Activated CD8-positive, alpha-beta memory T cell treated with anti-CD3 and anti-CD28 coated beads, Interleukin-2, amount 50 U/mL, for 24 hours (primary cell): ENCODE measurements around the gene MALRD1.

Experiments
- DNase-seq: peaks from one replicate; pipeline ENCODE4 v3.0.0-alpha.2; 2020; ENCODE audit errors: extremely low read depth

MALRD1 gene

DNA sequence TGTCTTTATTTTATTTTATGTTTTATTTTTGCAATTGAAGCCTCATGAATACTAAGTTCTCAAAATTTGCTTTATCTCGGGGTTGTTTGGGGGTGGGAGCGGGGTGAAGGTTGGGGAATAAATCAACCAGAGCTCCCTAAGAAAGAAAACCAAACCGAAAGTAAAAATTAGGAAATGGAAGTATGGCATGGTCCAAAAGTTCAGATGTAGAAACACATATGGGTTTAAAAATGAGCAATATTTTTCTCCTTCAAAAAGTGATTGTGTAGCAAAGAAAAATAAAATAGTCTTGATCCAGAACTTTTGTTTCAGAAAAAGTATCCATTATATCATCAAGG lies 590.3 kb downstream of the MALRD1 start:
- DNase-seq = no peak

DNA sequence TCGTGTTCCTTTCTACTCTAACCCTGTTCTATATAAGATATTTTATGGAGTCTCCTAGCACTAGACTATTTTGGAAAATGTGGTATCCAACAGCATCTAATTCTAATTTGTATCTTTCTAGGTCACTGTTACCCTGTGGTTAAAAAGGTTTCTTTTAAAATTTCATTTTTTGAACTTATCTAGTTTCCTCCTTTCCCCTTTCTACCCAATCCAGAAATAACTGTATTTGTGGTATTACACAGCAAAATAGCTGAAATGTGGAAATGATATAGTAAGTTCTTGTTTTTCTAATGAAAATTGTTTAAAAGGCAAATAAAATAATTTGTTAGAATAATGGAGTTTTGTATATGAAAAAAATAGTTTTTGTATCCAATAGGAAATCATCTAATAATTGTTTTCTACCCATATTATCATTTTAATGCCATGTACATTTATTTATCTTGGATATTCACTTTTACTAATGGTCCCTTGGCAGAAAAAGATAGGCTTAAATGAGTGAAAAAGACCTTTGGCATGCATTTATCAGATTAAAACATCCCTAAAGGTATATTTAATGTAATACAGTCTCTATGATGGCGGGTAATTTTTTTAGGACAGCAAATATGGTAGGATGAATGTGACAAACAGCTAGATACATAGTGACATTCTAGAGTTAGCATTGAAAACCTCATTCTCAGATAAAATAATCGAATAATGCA lies 592.1 kb downstream of the MALRD1 start:
- DNase-seq = no peak

DNA sequence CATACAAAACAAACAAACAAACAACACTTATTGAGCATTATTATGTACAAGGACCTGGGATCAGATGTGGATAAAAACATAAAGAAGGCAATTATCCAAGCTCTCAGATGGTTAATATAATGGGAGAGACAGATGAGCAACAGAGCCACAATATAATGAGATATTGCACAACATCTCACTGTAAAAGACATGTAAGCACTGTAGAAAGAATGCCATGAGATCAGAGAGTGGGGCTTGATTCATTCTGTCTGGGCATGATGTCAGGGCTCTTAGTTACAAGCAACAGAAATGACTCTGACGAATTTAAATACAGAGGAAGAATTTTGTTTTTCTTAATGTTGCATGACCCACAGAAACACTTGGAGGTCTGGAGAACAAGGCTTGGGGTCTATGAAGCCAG lies 602.9 kb downstream of the MALRD1 start:
- no peak for DNase-seq

DNA sequence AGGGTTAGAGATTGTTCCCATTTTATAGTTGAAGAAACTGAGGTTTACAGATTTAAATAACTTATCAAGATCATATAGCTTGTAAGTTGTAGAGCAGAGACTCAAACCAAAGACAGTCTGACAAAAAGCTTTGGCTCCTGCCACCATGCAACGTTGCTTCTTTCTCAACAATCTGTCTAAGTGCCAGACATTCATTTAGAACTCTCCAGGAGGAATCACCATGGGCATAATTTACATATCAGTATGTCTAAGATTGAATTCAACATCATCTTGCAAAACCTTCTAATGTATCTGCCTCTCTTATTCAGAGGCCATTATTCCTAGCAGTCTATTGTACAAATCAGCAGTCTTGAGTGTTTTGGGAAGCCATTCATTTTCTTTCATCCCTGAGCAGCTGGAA lies 604.1 kb downstream of the MALRD1 start:
- no peak for DNase-seq

DNA sequence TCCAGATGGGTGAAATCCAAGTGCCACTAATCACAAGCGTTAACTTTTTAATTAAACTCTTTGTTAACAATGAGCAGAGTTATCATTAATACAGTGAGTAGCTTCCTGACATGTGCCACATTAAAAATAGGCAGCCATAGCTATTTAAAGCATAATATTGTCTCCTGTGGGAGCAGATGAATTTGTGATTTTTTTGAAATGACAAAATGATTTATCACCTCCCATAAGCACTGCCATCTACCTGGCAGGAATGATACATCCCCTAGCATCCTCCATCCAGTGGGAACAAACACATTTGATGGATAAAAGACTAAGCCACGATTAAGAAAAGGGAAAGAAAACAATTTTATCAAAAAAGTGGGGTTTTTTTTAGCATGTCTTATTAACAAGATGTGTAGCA lies 605.3 kb downstream of the MALRD1 start:
- DNase-seq = no peak

DNA sequence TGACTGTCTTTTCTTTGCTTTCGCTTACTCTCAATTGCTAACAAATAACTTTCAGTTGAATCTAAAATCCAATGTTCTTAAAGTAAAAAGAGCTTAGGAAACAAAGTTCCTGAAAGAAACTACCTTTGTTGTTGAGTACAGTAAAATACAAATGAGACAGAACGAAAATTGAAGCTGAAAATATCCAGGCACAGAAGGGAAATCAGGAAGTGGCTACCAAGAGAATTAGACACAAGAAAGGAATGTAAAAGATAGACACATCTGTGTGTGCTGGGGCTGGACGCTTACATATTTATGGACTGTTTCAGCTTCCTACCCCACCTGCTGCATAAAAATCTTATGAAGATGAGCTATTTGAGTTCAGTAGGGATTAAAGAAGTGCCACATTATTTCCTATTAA lies 606.0 kb downstream of the MALRD1 start:
- no peak for DNase-seq

DNA sequence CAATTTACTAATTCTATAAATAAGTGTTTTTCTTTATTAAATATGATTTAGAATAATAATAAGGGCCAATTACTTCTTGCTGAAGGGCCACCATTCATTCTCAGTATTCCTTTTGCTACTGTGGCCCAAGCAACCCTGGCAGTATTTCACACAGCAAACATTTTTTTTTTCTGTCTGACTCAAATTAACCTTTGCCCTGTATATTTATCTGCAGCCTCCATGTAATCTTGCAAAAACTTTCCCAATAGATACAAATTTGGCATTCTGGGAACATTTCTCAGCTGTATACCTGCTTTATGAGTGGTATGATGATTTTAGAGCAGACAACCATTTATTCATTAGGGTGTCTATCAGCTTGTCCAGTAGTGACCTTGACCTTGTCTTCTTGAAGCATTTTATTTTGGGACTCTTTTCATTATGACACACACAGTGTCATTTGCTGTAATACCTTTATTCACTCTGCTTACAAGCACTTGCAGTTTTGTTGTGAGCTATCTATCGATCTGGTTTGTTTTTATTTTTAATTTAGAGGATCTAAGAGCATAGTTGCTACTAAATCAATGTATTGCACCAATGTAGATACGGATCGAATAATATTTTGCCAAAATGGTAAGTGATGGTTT lies 607.9 kb downstream of the MALRD1 start:
- no peak for DNase-seq

DNA sequence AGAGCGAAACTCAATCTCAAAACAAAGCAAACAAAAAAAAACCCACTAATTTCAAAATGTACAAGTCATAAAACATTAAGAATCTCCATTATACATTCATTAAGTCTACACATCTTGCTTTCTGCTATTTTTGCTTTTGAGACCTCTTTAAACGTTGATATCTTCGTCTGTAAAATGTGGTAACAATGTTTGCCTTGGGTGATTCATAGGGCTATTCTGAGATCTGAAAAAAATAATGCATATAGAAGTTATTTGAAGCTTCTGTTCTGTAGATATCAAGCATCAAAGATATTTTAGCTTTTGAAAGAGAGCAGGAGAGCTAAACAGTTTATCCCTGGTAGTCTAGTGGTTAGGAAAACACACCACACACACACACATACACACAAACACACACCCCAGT lies 609.5 kb downstream of the MALRD1 start:
- DNase-seq = no peak

DNA sequence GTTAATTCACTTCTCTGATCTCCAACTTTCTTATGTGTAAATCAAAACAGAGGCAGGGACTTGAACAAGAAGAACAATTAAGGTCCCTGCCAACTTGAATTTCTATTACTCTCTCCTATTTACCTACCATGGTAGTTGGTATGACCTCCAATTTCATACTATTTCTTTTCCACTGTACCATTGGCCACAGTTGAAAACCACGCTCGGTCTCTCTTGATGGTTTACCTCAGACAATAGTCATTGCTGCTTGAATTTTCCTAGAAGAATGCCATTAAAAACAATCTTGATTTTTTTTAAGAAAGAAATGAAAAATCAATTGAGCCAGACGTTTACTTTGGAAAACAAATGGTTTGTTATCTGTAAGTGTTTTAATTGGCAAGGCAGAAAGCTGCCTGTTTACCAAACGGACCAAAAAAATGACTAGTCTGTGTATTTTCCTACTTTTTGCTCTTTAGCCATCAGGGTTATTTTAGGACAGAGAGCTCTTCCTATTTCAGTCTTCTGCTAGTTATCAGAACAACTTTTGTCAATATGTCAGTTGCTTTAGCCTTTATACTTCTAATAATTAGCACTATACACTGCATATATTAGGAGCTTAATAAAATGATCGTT lies 610.1 kb downstream of the MALRD1 start:
- no peak for DNase-seq

DNA sequence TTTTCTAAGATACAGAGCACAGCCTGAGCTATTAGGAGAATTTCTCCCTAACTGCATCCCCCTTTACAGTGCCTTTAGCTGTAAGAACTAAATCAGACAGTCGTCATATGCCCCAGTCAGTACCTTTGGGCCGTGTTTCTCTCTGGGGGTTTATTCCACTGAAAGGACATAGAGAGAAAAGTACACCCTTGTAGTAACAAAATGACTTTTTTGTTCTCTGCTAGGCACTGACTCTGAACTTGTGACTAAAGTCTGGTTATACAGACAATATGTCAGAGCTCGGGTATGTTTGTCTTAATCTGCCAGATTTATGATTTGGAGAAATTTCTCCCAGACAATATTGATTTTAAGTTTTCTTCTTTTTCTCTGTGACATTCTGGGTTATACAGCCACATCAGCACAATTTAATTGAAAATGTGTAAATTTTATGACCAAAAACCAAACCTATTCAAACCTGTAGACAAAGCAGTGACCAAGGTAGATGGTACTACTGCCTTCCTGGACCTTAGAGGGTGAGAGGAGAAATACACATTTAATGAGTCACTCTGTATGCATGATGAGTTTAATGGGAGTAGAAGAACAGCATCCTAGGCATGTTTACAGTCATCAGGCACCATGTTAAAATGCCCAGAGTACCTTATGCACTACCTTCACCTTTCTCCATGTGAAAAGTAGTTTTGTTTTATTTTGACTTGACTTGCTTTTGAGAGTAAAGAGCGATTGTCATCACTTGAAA lies 611.5 kb downstream of the MALRD1 start:
- DNase-seq = no peak

DNA sequence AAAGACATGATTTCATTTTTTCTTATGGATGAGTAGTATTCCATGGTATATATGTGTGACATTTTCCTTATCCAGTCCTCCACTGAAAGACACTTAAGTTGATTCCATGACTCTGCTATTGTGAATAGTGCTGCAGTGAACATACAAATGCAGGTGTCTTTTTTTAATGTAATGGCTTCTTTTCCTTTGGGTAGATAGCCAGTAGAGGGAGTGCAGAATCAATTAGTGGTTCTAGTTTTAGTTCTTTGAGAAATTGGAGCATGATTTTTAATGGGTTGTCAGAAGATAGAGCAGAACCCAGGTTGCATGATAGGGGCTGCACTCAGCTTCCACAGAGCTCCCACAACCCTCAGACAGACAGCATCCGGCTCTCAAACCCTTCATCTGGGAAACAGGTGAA lies 614.7 kb downstream of the MALRD1 start:
- no peak for DNase-seq

DNA sequence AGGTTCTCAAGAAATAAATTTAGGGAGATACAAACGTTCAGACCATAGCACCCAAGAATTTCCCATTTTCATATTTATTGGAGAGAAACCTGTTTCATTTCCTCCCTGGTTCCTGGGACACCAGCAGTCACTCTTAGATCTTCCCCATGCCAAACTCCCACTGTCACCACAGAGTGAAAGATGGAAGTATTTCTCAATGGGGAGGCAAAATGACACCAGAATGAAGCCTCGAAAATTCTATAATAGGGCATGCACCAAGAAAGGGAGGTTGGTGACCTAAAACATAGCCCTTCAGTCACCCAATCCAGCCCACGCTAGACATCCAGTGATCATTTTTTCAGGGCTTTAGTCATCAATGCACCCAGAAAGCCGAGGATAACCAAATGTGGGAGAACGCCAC lies 619.5 kb downstream of the MALRD1 start:
- DNase-seq = no peak

DNA sequence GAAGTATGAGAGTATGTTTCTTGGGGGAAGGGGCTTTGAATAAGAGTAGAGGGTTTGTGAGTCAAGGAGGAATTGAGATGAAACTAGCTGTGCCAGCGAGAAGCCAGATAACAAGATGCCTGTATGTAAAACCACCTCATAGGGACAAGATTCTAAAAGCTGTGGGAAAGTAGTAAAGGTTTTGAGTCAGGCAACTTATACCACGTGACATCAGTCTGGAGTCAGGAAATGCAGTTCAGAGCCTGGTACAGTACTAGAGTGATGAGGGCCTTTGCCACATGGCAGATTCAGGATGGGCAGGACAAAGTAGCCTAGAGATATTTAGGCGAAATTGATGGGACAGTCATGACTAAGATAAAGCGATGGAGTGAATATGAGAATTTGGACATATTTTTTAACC lies 627.5 kb downstream of the MALRD1 start:
- no peak for DNase-seq

DNA sequence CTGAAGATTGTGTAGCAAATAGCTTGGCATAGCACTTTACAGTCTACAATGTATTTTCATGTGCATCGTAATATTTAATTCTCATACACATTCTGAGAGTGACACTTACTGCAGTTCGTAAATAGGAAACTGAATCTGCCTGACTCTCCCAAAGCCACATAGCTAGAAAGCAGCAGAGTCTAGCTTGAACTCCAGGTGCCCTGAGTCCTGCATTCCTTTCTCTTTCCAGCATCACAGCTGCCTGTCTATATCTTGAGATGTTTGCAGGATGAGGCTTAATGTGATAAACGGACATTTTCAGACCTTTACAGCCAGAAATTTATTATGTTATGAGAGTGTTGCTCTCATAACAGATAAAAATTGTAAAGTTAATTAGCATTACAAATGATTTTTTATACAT lies 634.8 kb downstream of the MALRD1 start:
- DNase-seq = no peak

DNA sequence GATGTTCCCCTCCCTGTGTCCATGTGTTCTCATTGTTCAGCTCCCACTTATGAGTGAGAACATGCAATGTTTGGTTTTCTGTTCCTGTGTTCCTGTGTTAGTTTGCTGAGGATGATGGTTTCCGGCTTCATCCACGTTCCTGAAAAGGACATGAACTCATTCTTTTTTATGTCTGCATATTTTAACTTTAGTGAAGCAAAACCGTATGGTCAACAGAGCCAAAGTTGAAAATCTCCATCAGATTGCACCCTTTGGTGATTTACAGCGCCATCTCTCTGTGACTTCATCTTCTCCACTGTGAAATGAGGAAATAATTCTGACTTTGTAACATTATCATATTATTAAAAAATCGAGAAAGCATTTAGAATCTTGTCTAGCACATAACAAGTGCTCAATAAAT lies 635.4 kb downstream of the MALRD1 start:
- DNase-seq = no peak

DNA sequence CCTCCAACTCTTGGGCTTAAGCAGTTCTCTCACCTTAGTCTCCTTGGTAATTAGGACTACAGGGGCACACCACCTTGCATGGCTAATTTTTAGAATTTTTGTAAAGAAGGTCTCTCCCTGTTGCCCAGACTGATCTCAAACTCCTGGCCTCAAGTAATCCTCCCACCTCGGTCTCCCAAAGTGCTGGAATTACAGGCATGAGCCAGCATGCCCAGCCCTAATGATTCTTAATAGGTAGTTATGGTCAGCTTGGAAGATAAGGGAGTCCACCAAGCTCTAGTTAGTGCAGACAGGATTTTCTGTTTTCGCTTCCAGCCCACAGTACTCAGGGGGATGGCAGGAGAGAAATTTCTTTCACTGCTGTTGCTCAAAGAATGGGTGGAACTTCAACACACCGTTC lies 639.7 kb downstream of the MALRD1 start:
- DNase-seq = no peak

DNA sequence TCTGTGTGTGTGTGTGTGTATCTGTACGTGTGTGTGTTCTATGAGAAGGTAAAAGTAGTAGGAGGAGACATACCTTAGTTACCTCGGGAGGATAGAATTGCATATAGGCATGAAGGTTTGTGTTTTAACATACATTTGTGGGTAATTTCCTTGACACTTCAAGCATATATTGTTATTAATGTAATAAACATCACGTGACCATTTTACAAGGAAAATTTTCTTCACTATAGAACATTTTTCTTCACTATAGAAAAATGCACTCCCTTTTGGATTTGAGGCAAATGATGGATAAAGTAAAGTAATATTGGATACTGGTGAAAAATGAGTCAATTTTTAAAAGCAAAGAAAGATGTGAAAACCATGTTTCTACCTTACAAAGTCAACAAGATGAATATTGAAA lies 640.6 kb downstream of the MALRD1 start:
- DNase-seq = no peak

DNA sequence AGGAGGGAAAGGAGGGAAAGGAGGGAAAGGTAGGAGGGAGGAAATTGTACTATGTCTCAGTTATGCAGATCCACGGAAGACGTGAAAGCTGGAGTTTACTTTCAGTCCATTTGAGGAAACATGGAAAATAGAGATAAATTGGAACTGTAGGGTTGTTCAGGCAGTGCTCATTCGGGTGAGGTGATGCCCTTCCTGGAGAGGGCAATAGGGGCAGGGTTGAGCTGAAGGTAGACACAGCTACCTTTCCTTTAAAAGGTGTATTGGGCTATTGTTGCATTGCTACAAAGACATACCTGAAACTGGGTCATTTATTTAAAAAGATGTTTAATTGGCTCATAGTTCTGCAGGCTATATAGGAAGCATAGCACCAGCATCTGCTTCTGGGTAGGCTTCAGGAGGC lies 650.7 kb downstream of the MALRD1 start:
- DNase-seq = no peak

DNA sequence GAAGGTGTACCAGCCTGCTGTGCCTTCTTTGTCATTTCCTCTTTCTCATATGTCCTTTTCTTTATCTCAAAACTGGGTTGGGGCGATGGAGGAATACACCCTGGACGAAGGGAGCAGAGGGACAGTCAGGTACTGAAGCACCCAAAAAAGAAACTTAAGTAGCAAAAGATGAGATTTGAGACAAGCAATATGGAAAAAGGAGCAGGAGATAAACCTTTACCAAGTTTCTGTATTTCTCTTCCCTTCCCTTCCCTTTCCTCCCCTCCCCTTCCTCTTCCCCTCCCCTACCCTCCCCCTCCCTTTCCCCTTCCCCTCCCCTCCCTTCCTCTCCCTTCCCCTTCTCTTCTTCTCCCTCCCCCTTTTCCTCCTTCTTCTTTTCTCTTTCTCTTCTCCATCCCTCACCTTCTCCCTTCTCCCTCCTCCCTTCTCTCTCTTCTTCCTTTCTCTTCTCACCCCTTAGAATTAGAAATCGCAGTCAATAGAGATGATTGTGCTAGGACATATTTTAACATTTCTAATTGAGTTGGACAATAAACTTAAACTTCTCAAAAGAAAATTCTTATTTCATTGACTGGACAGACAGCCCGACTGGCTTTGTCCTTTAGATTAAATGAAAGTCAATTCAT lies 652.9 kb downstream of the MALRD1 start:
- DNase-seq = no peak

DNA sequence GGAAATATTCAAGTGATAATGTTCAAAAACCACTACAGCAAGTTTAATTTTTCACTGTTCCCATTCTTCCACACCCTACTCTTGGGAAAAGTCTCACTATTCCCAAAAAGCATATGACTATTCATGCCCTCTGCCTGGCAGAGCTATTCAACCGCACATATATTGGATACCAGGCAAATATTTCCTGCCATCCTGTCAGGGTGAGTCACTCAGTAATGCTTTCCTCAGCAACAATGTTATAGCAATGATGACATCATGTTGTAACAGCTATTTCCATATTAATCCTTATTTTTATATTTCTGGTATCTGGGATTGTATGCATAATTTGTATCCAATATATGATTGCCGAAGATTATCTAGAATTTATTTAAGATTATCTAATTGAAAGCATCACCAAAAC lies 653.6 kb downstream of the MALRD1 start:
- no peak for DNase-seq

DNA sequence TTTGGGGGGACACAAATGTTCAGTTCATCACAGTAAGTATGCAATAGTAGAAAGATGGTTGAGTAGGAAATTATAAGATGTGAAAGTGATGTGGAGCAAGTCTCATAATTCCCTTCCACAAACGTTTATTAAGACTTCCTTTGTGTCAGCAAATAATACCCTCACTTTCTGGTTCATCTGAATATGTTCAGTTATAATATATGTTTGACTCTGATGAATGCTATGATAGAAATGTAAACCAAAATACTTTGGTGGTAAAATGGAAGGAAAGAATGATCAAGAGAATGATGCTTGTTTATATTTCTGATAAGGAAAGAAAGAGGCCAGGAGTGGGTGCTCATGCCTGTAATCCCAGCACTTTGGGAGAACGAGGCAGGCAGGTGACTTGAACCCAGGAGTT lies 655.9 kb downstream of the MALRD1 start:
- DNase-seq = no peak

DNA sequence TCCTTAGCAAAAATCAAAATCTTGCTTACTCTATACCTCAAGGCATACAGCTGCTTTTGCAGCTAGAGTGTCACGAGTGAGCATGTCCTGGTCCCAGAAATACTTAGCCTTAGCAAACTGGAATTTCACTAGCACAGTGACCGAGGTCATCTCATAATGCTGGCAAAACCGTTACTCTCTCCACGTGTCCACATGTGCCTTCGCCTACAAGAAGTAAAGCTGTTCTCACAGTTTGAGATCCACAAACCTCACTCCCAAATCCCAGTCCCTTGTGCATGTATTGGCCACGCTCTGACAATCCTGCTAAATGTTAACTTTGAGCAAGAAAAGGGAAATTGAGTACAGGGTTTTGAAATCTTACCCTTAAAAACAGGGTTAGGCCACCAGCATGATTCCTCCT lies 656.6 kb downstream of the MALRD1 start:
- DNase-seq = no peak

DNA sequence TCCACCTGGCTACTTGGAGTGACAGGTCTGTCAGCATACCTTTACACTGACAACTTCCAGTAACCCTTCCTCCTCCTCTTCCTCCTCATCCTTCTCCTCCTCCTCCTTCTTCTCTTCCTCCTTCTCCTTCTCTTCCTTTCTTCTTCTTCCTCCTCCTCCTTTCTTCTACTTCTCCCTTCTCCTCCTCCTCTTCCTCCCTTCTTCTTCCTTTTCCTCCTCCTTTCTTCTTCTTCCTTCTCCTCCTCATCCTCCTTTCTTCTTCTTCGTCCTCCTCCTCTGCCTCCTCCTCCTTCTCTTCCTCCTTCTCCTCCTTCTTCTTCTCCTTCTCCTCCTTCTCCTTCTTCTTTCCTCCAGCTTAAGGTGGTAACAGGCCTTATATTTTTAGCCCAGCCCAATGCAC lies 658.3 kb downstream of the MALRD1 start:
- DNase-seq = no peak
